Thoracic aorta (tissue), 2 donors: ENCODE measurements around the gene TYW1. TPM values are rescaled to one million over a fixed set of nuclear protein-coding genes. Genes with fewer than 3 reads are reported as not detected.
"Not testable (repeated sequence)": the region's sequence is repeated elsewhere in the genome, so short reads cannot be mapped to it uniquely, and the experiment has no call there.

Experiments
- ATAC-seq: fragments of 150-250 bp; one replicate; pipeline ENCODE4 v1.8.0; 2017; ENCODE audit warnings: low read depth; ENCODE audit not compliant: insufficient number of reproducible peaks, low FRiP score
- DNase-seq: peaks from one replicate; pipeline ENCODE4 v3.0.0-alpha.2; 2020; ENCODE audit warnings: low spot score
- H3K27ac ChIP-seq, 2 donors: fragments of 200-600 bp; sonication (generic); 1 replicate in 1 of 2; 2 replicates in 1 of 2; pipeline ENCODE4 v1.5.1; 2016; ENCODE audit warnings: mild to moderate bottlenecking in 2 of 2, moderate library complexity in 2 of 2
- H3K27me3 ChIP-seq: fragments of 200-600 bp; sonication (generic); replicated peaks from 2 replicates; pipeline ENCODE4 v1.6.0; 2016; ENCODE audit warnings: mild to moderate bottlenecking; ENCODE audit not compliant: insufficient read depth
- H3K36me3 ChIP-seq: fragments of 200-600 bp; sonication (generic); one replicate; pipeline ENCODE4 v1.5.1; 2016
- H3K4me1 ChIP-seq, 2 donors: fragments of 200-600 bp; sonication (generic); 1 replicate in 1 of 2; 2 replicates in 1 of 2; pipeline versions ENCODE4 v1.5.1 to v1.6.0; 2016; ENCODE audit warnings: low read depth in 2 of 2, mild to moderate bottlenecking in 1 of 2; ENCODE audit not compliant: control insufficient read depth in 1 of 2
- H3K4me3 ChIP-seq: fragments of 200-600 bp; sonication (generic); 2 replicates; pipeline ENCODE4 v1.5.1; 2016; ENCODE audit warnings: mild to moderate bottlenecking
- H3K9me3 ChIP-seq: fragments of 200-600 bp; sonication (generic); 2 replicates; pipeline ENCODE4 v1.5.1; 2016
- CTCF ChIP-seq: fragments of 200-600 bp; sonication (generic); IDR thresholded peaks from one replicate; pipeline ENCODE4 v1.5.1; 2019; ENCODE audit warnings: antibody characterized with exemption
- total RNA-seq, 2 donors: library from RNA; depleted of rRNA; stranded (reverse); fragments of >200 nt; gene quantifications; one replicate each; pipeline versions ENCODE4 v1.1.0 to v1.2.3, GENCODE V29; 2016

TYW1 gene
- total RNA-seq, 2 donors from 2014 or later: 64.3 to 91.0 TPM

GRCh38 chr7:66964411-66964810, 32.2 kb upstream of the TYW1 start:
- Histone ChIP-seq H3K36me3 (peaks cover 5% of the 10 kb centered on the region), H3K27me3 (no peaks in the 10 kb centered on the region), H3K4me3 (no peak overlapping the region), H3K4me1 (no peaks in the 10 kb centered on the region), H3K27ac (no peak overlapping the region), H3K9me3 (no peaks in the 10 kb centered on the region)
- DNase-seq: no peak
- no peak for TF ChIP-seq CTCF
- no peak for ATAC-seq

- no peak for TF ChIP-seq CTCF
- ATAC-seq (no peak), DNase-seq (no peak)
- Histone ChIP-seq H3K36me3 (no peaks in the 10 kb centered on the region), H3K4me1 (no peaks in the 10 kb centered on the region), H3K27me3 (no peaks in the 10 kb centered on the region), H3K4me3 (no peak overlapping the region), H3K27ac (no peak overlapping the region), H3K9me3 (no peaks in the 10 kb centered on the region)
Measured at GRCh38 chr7:66967029-66967428, 29.6 kb upstream of the TYW1 start.

- not testable (repeated sequence) for H3K4me3 ChIP-seq, H3K4me1 ChIP-seq, DNase-seq, H3K27me3 ChIP-seq, H3K27ac ChIP-seq, ATAC-seq, H3K36me3 ChIP-seq, H3K9me3 ChIP-seq
Measured at GRCh38 chr7:66969001-66969400, 27.6 kb upstream of the TYW1 start.

GRCh38 chr7:66970310-66970709, 26.3 kb upstream of the TYW1 start:
- Histone ChIP-seq H3K4me3 (no peak overlapping the region), H3K27me3 (no peaks in the 10 kb centered on the region), H3K27ac (no peak overlapping the region), H3K36me3 (no peaks in the 10 kb centered on the region), H3K9me3 (no peaks in the 10 kb centered on the region), H3K4me1 (no peaks in the 10 kb centered on the region)
- no peak for TF ChIP-seq CTCF
- no peak for DNase-seq
- ATAC-seq: no peak

- H3K36me3 ChIP-seq: no peaks in the 10 kb centered on the region
- no peak for TF ChIP-seq CTCF
- ATAC-seq: no peak
- no peak overlapping the region for H3K4me3 ChIP-seq
- no peaks in the 10 kb centered on the region for H3K9me3 ChIP-seq
- H3K27me3 ChIP-seq: no peaks in the 10 kb centered on the region
- no peak for DNase-seq
- no peak overlapping the region for H3K27ac ChIP-seq
- no peaks in the 10 kb centered on the region for H3K4me1 ChIP-seq
Measured at GRCh38 chr7:66974986-66975590, 21.5 kb upstream of the TYW1 start.

- H3K4me3 ChIP-seq, H3K27ac ChIP-seq, H3K36me3 ChIP-seq, H3K27me3 ChIP-seq, H3K4me1 ChIP-seq, DNase-seq, ATAC-seq, H3K9me3 ChIP-seq: not testable (repeated sequence)
Measured at GRCh38 chr7:66978312-66978711, 18.3 kb upstream of the TYW1 start.

- H3K27me3 ChIP-seq, ATAC-seq, H3K9me3 ChIP-seq, H3K27ac ChIP-seq, H3K4me3 ChIP-seq, H3K36me3 ChIP-seq, DNase-seq, H3K4me1 ChIP-seq: not testable (repeated sequence)
Measured at GRCh38 chr7:66979013-66979412, 17.6 kb upstream of the TYW1 start.

- DNase-seq: not testable (repeated sequence)
Measured at GRCh38 chr7:66980336-66980735, 16.3 kb upstream of the TYW1 start.

GRCh38 chr7:66989552-66989951, 7.1 kb upstream of the TYW1 start:
- not testable (repeated sequence) for ATAC-seq, H3K9me3 ChIP-seq, H3K27ac ChIP-seq, DNase-seq, H3K27me3 ChIP-seq, H3K4me3 ChIP-seq
- H3K36me3 ChIP-seq: peaks cover 47% of the 10 kb centered on the region
- H3K4me1 ChIP-seq: peaks cover 7 to 22% of the 10 kb centered on the region in 2 donors

More at GRCh38 chr7:66980336-66980735, 16.3 kb upstream of the TYW1 start:
- ATAC-seq, H3K27me3 ChIP-seq, H3K36me3 ChIP-seq, H3K4me1 ChIP-seq, H3K27ac ChIP-seq, H3K9me3 ChIP-seq, H3K4me3 ChIP-seq: not testable (repeated sequence)
